Stimulated activated CD8-positive, alpha-beta memory T cell treated with anti-CD3 and anti-CD28 coated beads, Interleukin-4, amount 100 ng/mL, for 24 hours (primary cell): Measurements from ENCODE around the gene REV1.
"Not testable (repeated sequence)": the region's sequence is repeated elsewhere in the genome, so short reads cannot be mapped to it uniquely, and the experiment has no call there.

ENCODE experiments used
- DNase-seq: peaks from one replicate; pipeline ENCODE4 v3.0.0-alpha.2; 2020; ENCODE audit warnings: low read depth

Gene REV1

DNA sequence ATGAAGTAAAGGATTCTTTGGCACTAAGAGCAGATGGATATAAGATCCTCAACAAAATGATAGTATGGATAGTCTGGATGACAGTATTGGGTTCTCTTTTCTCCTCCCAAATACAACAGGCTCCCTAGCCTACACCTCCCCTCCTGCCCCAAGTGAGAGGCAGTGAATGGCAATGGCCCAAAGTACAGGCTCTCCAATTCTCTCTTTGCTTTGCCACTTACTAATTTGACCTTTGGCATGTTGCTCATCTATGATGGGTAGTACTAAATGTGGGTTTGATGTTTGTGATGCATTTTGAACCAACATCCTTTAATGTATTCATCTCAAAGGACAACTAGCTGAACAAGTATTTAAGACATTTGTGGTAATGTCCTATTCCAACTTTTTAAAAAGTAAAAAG is 86.7 kb downstream of the REV1 start:
- no peak for DNase-seq

DNA sequence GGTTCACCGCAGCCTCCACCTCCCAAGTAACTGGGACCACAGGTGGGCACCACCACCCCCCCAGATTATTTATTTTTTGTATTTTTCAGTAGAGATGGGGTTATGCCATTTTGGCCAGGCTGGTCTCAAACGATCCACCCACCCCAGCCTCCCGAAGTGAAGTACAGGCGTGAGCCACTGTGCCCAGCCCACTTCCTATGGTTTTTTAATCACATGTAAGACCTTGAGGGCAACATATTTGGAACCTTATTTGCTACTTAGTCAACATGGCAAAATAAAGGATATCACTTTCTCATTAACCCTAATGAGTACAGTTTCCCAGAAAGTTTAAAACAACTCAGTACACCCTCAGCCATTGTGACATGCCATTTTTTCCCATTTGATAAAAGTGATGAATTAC is 88.0 kb downstream of the REV1 start:
- no peak for DNase-seq

DNA sequence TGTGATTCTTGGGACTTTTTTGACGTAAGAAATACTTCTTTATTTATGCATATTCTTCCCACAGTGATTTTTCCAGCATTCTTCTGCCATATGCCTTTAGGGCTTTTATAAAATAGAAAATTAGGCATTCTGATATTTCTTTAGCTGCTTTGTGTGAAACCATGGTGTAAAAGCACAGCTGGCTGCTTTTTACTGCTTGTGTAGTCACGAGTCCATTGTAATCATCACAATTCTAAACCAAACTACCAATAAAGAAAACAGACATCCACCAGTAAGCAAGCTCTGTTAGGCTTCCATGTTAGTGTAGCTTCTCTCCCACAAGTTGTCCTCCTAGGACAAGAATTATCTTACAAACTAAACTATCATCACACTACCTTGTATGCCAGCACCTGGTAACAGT is 90.0 kb downstream of the REV1 start:
- DNase-seq, result no peak

DNA sequence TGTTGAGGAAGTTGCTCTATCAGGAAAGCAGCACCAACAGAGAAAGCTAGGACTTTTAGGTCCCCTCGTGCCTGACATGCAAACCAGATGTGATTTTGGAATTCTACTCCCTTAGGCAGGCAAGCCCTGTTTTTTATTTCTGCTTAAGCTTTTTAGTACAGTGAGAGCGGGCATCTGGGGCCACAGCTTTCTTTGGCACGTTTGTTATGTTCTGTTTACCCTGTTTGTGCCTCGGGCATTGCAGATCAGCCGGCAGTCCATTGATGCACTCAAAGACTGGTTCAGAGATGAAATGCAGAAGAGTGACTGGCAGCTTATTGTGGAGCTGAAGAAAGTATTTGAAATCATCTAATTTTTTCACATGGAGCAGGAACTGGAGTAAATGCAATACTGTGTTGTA is 90.8 kb downstream of the REV1 start:
- DNase-seq, result no peak

DNA sequence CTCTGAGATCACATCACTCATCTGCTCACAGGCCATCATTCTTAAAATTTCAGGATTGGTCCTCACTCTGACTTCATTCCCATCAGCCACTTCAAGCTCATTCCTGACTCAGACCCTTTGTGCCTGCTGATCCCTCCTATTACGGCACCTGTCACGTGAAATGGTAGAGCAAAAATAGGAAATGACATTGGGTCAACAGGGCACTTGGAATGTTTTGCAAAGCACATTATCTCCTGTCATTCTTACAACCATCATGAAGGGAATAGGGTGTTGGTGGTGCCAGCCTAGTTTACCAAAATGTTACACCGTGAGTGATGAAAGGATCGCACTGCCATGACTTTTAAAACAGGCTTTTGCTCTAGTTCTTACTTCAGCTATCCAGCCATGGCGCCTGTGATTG is 91.5 kb downstream of the REV1 start:
- no peak for DNase-seq

DNA sequence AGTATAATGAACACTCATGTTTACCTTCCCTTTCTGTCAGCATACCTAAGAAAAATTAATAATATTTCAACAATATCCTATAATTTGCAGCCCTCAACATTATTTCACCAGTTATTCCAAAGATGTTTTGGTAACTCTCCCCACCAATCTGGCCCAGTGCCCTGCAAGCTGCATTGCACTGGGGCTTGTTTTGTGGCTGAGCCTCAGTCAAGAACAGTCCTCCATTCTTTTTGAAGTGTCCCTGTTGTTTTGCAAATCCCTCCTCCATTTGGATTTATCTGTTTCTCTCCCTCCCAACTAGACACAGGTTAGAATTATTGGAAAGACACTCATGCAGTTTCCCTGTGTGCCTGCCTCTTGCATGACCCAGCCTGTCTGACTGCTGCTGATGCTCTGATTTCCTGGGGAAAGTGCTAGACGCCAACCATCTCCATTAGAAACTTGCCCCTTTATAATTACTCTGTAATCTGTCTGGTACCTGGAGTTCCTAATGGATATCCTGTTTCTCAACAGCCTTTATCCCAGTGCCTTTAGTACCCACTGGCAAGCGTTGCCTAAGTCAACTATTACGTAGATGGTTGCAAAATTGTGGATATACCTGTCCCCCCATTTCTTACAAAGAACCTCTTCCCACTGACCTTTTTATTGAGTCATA is 92.4 kb downstream of the REV1 start:
- no peak for DNase-seq

DNA sequence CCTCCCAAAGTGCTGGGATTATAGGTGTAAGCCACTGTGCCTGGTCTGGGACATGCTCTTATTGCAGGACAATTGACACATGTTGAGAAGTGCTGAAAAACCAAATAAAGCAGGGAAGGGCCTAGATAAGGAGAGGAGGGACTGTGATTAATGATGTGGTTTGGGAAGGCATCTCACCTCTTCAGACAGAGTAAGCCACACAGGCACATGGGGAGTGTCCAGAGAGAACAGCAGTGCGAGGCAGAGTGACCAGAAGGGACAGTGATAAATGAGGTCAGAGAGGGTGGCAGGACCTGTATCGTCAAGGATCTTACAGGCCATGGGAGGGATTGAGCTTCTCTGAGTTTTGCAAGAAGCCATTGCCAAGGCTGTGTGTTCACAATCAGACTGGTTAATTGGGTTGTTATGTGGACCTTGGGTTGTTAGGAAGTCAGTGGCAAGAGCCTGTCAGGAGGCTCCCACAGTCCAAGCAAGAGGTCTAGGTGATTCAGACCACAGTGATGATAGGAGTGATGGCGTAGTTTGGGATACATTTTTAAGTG is 94.2 kb downstream of the REV1 start:
- DNase-seq, result no peak

DNA sequence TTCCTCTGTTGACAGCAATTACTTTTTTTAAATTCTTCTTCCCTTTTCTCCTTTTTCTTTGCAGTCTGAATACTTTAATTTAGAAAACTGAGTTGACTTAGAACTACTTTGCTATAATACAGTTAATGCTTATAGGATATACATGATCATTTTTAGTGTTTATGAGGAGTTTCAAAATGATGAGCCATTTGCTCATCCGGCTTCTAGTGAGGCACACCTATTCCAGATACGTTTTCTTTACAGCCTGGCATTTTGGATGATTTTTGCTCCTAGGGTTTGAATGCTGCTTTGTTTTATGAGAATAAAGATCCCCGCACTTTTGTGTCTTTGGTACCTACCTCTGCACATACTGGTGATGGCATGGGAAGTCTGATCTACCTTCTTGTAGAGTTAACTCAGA is 99.9 kb downstream of the REV1 start:
- DNase-seq, result no peak

DNA sequence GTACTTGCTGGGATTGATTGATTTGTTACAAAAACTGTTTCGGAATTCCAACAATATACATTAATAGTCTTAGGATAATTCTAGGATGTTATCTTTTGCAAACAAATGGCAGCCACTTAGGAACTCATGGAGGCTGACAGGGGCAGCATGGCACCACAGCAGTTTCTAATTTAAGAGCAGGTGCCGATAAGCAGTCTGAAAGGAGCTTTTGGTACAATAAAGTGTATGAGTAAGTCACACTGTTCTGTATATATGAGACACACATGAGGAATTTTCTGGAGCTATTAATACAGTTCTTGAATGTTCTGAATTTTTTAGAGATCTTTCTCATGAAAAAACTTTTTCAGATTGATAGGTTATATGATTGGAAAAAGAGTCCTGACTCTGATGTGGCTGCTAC is 100.4 kb downstream of the REV1 start:
- no peak for DNase-seq

DNA sequence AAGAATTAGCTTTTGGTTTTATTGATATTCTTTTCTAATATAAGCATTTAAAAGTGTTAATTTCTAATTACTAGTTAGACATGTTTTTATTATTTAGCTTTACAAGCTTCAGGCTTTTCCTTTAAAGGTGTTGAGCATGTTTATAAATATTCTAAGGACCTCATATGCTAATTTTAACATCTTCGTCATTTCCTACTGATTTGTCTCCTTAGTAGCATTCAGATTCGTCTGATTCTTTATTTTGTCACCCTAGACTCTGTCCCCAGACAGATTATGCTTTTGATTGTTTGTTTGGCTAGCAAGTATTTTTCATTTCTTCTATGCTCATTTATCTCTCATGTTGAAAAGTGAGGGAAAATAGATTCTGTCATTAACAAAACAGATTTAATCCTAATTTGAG is 100.9 kb downstream of the REV1 start:
- no peak for DNase-seq

DNA sequence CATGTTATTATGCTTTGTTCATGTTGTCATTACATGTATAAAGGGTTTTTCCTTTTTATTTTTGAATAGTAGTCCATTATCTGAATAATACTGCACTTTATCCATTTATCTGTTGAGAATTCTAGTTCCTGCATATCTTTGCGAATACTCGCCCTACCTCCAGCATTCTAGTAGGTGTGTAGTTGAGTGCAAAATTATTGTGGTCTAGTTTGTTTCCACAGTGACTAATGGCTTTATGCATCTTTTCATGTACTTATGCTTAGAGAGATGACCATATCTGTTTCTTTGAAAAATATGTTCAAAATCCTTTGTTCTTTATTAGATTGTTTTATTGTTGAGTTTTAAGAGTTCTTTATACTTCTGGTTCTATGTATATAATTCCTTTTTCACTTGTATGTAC is 103.8 kb downstream of the REV1 start:
- no peak for DNase-seq

DNA sequence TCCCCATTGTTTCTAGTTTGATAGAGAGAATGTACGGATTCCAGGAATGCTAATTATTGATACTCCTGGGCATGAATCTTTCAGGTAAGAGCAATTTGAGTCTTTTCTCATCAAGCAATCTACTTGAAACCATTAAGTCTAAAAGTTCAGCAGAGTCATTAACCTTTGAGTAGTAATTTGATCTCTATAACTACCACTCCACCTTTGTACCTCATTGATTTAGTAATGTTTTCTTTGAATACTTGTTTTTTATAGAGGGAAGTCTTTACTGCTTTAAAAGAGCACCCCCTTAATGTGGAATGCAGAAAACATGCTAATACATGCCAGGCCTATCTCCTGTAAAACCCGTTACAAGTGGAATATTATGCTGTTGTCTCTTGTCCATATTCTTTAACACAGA is 107.7 kb downstream of the REV1 start:
- DNase-seq, result no peak

DNA sequence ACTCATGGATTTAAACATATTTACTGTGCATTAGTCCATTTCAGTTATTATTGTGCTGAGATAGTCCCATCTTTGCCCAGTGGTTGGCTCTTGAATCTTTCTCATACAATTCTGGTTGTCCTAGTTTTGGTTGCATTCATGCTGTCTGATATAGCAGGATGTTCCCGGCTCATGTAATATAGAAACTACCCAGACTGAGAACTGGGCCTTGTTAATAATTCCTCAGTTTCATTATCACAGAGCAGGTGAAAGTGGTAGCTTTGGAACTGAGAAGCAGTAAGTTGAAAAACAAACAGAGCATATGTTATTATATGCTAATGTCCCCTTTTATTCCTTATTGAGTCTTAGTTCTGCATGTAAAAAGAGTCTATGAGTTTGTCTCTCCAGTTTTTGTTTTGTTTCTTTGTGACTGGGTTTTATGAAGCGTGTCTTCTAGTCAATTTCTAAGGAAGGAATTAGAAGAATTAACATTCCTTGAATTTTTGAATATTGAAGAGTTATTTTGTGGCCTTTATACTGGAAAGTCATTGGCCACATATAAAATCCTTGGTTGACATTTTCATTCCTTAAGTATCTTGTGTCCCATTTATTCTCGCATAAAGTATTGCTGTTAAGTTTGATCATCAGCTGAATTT is 109.3 kb downstream of the REV1 start:
- DNase-seq, result no peak

DNA sequence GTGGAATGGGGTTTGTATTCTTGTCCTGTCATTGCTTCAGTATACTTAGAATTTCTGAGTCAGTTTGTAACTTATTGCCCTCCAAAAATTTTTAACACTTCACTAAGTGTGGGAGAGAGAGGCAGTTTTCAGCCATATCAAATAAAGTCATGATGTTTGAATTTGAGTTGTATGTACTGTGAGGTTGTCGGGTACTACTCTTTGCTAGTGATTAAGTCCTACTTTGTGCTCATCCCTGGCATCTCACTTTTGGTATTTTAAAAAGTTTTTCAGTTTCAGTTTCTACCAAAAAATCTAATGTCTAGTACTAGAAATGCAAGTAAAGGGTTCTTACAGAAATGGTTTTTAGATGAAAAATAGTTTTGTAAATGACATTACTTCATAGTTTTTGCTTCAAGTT is 111.9 kb downstream of the REV1 start:
- no peak for DNase-seq

DNA sequence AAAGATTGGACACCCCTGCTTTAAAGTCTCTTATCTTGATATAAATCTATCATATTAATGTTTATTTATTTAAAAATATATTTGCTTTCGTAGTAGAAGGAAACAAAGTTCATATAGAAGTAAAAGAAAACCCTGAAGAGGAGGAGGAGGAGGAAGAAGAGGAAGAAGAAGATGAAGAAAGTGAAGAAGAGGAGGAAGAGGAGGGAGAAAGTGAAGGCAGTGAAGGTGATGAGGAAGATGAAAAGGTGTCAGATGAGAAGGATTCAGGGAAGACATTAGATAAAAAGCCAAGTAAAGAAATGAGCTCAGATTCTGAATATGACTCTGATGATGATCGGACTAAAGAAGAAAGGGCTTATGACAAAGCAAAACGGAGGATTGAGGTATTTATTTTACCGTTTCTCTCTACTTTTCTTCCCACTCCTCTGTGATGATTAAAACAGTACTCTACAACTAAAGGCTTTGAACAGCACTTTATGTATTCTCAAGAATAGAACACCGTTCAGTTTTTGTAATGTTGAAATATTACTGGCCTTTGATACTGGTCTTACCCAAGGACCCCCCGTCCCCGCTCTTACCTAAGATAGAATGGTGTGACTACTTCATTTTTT is 113.5 kb downstream of the REV1 start:
- no peak for DNase-seq

DNA sequence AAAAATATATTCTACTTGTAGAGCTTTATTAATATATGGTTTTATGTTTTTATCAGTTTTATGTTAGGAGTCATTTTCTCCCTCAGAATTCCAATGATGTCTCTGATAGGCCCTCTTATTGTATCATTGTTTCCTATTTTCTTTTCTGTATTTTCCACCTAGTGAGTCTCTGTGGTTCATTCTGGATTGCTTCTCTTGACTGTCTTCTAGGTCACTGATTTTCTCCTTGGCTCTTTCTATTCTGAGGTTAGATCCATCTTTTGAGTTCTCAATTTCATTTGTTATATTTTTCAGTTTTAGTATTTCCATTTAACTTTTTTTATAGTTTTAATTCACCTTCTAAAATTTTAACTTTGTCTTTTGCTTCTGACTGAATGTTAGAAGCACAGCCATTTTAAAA is 115.1 kb downstream of the REV1 start:
- DNase-seq, result no peak

DNA sequence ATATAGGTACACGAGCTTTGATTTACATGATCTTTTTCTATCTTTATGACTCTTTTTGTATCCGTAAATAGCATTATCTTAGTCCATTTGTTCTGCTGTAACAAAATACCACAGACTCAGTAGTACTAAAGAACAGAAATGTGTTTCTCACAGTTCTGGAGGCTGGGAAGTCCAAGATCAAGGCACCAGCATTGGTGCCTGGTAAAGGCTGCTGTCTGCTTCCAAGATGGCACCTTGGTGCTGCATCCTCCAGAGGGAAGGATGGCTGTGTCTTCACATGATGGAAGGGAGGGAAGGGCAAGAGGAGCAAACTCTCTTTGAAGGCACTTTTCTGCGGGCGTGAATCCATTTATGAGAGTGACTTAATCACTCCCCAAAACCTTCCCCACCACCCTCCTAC is 116.7 kb downstream of the REV1 start:
- DNase-seq, result no peak

DNA sequence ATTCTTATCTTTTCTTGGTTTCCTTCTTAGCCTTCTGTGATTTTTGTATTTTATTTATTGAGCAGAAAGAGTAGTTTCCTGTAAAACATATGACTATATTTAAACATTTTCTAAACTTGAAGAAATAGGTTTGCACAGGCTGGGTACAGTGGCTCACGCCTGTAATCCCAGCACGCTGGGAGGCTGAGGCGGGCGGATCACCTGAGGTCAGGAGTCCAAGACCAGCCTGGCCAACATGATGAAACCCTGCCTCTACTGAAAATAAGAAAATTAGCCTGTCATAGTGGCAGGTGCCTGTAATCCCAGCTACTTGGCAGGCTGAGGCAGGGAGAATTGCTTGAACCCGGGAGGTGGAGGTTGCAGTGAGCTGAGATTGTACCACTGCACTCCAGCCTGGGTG is 121.0 kb downstream of the REV1 start:
- not testable (repeated sequence) for DNase-seq

DNA sequence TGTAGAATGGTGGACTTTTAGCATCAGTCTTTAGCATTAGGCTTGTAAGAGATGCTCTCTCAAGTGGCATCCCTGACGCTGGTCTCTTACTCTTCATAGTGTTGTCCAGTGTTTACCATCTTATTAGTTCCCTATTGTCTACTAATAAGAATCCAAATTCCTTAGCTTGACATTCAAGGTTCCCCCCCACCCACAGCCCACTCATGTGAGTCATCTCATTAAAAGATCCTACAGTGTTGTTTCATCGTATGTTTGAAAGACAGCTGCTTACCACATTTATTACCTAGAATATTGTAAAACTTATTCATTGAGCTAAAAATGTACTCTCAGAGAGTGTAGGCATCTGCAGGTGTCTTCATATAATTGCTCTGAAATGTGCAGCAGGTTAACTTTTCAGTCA is 124.2 kb downstream of the REV1 start:
- DNase-seq, result no peak

DNA sequence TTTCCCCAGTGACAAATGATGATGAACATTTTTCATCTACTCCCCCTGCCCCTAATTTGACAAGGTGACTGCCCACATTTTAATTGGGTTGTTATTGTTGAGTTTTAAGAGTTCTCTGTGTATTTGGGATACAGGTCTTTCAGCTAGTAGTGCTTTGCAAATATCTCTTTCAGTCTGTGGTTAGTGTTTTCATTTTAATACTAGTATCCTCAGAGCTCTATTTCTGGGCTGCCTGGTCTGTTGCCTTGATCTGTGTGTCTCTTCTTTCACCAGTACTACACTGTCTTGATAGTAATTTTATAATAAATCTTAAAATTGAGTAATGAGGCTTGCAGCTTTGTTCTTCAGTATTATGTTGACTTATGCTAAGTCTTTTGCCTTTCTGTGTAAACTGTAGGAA is 133.0 kb downstream of the REV1 start:
- no peak for DNase-seq

DNA sequence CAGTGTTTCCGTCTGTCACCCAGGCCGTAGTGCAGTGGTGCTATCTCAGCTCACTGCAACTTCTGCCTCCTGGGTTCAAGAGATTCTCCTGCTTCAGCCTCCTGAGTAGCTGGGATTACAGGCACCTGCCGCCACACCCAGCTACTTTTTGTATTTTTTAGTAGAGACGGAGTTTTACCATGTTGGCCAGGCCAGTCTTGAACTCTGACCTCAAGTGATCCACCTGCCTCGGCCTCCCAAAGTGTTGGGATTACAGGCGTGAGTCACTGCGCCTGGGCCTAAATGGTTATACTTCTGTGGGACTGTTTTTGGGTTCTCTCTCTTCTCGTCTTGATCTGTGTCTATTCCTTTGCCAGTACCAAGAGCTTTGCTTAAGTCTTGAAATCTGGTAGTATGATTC is 135.0 kb downstream of the REV1 start:
- DNase-seq, result not testable (repeated sequence)

DNA sequence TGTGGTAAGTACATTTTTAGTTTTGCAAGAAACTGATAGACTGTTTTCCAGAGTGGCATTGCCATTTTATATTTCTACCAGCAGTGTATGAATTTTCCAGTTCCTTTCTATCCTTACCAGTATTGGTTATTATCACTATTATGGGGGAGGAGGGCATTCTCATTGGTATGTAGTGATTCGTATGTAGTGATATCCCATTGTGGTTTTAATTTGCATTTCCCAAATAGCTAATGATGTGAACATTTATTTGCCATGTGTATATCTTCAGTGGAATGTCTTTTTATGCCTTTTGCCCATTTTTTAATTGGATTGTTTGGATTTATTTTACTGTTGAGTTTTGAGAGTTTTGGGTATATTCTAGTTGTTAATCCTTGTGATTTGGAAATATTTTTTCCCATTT is 135.7 kb downstream of the REV1 start:
- no peak for DNase-seq
